ENCODE measurements around the gene KRTAP5-8.
"Not testable (repeated sequence)": the region's sequence is repeated elsewhere in the genome, so short reads cannot be mapped to it uniquely, and the experiment has no call there.

The KRTAP5-8 gene

GRCh38 chr11:71537977-71538665 lies at the start of gene KRTAP5-8:
KRTAP5-8 (plus strand) TSS chr11:71538025; CDS start chr11:71538056, 31 bp downstream.
- DNase-seq, result not testable (repeated sequence)

DNA sequence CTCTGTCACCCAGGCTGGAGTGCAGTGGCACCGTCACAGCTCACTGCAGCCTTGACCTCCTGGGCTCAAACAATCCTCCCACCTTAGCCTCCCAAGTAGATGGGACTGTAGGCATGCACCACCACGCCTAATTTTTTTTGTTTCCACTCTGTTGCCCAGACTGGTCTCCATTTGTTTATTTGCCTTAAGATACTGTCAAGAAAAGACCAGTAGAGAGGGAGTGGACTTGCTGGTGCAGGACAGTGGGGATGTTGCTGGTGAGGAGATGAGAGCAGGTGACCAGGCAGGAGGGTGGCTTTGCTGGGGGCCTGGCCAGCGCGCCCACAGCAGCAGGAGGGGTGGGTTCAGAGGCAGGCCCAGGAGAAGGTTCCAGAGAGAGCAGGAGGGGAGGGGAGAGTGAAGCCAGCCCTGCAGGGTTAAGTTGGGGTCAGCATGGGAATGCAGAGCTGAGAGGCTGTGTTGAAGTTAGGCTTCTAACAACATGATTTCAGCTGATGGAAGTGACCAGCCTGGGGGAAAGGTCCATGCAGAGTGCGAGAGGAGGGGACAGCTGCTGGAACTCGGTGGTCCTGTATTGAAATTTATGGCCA lies 49.0 kb upstream of the KRTAP5-8 start:
- no peak for DNase-seq

GRCh38 chr11:71489311-71490043 lies 48.3 kb upstream of the KRTAP5-8 start:
- DNase-seq, result peak in 1 of 2 experiments; percentile 19

- no peak for DNase-seq
Measured at GRCh38 chr11:71490044-71490730, 47.6 kb upstream of the KRTAP5-8 start.

DNA sequence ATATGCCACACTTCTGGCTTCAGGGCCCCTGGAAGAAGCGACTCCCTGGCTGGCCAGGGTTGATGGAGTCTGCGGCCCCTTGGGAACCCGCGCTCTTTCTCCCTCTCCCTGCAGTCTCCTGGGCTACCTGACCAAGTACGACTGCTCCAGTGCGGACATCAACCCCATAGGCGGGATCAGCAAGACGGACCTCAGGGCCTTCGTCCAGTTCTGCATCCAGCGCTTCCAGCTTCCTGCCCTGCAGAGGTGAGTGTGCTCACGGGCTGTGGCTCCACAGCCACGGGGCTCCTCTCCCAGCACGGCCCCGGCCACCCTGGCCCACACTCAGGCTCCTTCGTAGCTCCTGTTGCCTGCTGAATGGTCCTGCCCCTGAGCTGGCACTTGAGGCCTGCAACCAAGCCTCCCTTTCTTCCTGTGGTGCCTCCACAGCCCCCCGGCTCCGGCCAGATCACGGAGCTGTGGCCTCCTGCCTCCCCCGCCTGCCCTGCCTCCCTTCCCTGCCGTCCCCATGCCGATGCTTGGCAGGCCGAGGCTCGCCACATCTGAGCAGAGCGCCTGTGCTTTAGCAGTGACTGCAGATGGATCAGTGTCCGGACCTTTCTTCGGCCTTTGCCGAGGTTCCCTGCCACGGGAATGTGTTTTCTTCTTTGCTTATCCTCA lies 47.0 kb upstream of the KRTAP5-8 start:
- DNase-seq, result no peak

GRCh38 chr11:71491531-71491930 lies 46.3 kb upstream of the KRTAP5-8 start:
- DNase-seq, result no peak

- DNase-seq, result no peak
Measured at GRCh38 chr11:71491940-71492339, 45.9 kb upstream of the KRTAP5-8 start.

- DNase-seq, result no peak
Measured at GRCh38 chr11:71495286-71496230, 42.3 kb upstream of the KRTAP5-8 start.

DNA sequence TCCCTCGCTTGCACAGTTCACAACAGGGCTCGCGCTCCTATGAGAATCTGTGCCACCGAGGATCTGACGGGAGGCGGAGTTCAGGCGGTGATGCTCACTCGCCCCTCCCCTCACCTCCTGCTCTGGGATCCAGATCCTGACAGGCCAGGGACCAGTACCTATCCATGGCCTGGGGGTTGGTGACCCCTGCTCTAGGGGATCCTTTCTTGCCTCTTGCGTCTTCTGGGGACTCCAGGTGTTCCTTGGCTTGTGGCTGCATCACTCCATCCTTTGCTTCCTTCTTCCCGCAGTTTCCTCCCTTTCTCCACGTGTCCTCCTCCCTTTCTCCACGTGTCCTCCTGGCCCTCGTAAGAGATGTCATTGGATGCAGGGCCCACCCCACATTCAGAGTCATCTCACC lies 41.4 kb upstream of the KRTAP5-8 start:
- DNase-seq, result no peak

GRCh38 chr11:71498091-71498490 lies 39.7 kb upstream of the KRTAP5-8 start:
- DNase-seq, result no peak

DNA sequence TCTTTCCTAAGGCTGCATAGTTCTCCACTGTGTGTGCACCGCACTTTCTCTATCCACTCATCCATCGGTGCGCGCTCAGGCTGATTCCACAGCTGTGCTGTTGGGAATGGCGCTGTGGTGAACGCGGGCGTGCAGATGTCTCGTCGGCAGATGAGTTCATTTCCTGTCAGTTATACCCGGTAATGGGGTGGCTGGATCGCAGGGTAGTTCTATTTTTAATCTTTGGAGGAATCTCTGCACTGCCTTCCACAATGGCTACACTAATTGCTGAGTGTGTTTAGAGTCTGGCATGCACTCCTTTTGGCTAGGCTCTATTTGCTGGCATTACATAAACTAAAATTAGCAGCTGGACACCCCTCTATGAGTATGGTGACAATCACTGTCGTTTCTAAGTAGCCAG lies 38.7 kb upstream of the KRTAP5-8 start:
- no peak for DNase-seq

GRCh38 chr11:71499546-71499945 lies 38.3 kb upstream of the KRTAP5-8 start:
- no peak for DNase-seq

DNA sequence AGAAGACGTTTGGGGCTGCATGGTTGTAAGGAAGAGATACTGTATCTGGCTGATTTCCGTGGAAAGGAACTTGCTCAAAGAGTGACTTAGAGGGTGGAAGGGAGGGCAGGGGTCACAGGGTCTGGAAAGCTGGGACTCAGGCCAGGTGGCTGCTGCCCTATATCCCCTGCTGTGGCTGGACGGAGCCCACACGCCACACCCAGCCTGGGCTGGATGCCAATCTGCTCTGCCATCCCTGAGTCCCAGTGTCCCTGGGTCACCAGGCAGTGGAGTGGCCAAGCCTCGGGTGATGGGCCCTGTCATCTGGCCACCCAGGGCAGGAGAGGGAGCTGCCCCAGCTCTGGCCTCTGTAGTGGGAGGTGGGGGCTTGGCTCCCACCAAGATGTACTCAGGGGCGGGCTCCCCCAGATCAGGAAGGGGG lies 37.2 kb upstream of the KRTAP5-8 start:
- no peak for DNase-seq

DNA sequence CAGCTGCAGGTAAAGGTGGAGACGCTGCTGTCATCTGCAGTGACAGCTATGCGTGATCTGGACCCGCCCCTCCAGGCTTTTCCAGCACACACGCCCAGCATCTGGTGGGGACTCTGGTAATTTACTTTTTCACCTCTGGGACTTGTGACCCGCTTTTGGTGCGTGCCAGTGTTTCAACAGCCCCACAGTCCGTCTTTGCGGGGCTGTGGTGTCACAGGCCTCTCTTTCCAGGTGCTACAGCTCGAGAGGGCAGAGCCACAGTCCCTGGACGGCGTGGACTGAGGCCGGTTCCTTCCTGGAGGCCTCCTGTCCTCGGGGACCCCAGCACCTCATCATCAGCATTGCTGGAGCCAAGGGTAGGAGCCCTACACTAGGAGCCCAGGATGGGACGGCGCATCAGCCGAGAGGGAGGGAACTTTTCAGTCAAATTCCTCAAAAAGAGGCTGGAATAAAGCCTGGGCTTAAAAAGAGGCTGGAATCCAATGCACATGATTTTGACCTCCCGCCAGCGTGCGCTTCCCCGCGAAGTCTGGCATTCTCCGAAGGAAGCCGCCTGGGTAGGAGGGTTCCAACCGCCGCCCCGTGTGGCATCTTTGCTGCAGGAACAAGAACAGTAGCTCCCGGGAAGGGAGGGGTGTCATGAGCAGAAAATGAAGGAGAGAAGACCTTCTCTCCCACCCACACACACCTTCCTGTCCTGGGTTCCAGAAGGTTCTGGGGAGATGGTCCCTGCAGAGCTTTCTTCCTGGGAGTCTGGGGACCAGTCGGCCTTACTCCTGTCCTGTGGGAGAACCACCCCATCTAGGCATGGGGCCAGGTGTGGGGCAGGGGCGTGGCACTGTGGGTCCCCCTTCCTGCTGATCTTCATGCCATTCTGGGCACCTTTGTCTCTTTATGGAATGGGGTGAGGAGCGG lies 36.5 kb upstream of the KRTAP5-8 start:
- no peak for DNase-seq

DNA sequence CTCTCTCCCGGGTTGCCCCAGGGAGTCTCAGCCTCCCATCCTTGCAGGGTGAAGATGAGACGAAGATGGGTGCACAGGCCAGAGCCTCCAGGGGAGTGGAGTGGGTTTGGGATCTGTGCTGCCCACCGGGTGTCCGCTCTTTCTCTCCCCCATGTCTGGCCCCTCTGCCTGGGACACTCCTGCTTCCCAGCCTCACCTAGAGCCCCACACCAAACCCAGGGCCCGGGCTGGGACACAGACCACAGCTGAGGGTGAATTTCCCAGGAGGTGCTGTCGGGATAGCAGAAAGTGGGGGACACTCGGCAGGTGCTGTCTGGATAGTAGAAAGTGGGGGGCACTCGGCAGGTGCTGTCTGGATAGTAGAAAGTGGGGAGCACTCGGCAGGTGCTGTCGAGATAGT lies 35.8 kb upstream of the KRTAP5-8 start:
- DNase-seq, result no peak

DNA sequence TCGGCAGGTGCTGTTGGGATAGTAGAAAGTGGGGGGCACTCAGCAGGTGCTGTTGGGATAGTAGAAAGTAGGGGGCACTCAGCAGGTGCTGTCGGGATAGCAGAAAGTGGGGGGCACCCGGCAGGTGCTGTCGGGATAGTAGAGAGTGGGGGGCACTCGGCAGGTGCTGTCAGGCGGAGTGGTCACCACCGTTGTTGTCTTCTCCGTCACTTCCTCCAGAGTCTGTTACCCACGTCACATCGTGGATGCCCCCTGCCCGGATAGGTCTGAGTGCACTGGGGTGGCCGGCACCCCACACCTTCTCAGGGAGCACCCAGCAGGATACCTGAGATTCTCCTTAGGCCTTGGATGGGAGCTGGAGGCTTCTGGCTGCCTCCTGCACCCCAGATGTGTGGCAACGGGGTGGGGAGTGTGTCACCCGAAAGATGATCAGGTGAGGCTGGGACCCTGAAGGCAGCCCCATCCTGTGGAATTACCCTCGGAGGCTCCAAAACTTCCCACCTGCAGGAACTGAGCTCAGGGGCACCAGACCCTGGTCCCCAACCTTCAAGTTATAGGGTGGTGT lies 34.9 kb upstream of the KRTAP5-8 start:
- DNase-seq, result no peak

DNA sequence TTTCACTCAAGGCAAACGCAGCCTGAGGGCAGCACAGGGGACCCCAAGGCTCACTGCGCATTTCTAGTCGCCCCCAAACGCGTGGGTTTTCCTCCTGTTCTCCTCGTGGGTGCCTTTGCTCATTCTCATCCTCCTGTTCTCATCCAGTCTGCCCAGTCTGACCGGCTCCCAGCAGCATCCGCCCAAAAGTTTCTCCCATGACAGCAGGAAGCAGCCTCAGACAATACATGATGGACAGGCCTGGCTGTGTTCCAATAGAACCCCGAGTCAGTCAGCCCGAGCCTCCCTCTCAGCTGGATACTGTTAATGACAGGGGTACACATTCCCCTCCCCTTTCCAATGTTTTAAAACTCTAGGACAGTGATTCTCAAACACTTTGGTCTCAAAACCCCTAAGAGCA lies 33.3 kb upstream of the KRTAP5-8 start:
- DNase-seq, result no peak

DNA sequence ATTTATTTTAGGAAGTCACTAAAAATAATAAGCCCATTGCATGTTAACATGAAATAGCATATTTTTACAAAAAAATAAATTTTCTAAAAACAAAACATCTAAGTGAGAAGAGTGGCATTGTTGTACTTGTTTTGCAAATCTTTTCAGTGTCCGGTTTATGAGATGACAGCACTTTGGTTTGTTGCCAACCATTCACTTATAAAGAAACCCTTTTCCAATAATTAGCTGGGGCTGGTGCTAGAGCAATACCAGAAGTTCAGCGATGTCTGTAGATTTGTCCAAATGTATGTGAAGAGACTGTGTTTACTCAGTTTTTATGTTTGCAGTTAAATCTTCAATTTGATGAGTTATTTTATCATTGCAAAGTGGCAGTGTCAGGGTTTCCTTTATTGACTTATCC lies 32.8 kb upstream of the KRTAP5-8 start:
- no peak for DNase-seq

GRCh38 chr11:71505781-71506180 lies 32.0 kb upstream of the KRTAP5-8 start:
- no peak for DNase-seq

GRCh38 chr11:71507102-71507501 lies 30.7 kb upstream of the KRTAP5-8 start:
- no peak for DNase-seq

Measured in activated CD4-positive, alpha-beta T cell treated with anti-CD3 and anti-CD28 coated beads, Interleukin-2, amount 50 U/mL, for 4 hours (primary cell).